Spinal cord (tissue), 10 donors: ENCODE results near the gene RHNO1. TPM values are rescaled to one million over a fixed set of nuclear protein-coding genes. Genes with fewer than 3 reads are reported as not detected.
A peak's percentile ranks its signal among the peaks of the same experiment; 100 is the strongest.

ENCODE experiments used
- DNase-seq, 6 donors: peaks; one replicate each; pipeline versions ENCODE4 v3.0.0 to v3.0.0-alpha.2; 2013 to 2015; ENCODE audit warnings: low spot score in 6 of 6, low read depth in 4 of 6
- H3K27ac ChIP-seq: one replicate; pipeline ENCODE4 v1.5.1; 2013; ENCODE audit warnings: low read depth, low read length, control low read depth
- H3K27me3 ChIP-seq: one replicate; pipeline ENCODE4 v1.6.1; 2013; ENCODE audit warnings: low read length; ENCODE audit not compliant: control insufficient read depth, insufficient read depth
- H3K36me3 ChIP-seq: one replicate; pipeline ENCODE4 v1.6.1; 2013; ENCODE audit warnings: low read length; ENCODE audit not compliant: control insufficient read depth, insufficient read depth
- H3K4me1 ChIP-seq: one replicate; pipeline ENCODE4 v1.6.1; 2013; ENCODE audit warnings: low read length; ENCODE audit not compliant: control insufficient read depth, insufficient read depth
- H3K4me3 ChIP-seq: one replicate; pipeline ENCODE4 v1.5.1; 2013; ENCODE audit warnings: low read depth, low read length, control low read depth
- H3K9me3 ChIP-seq: one replicate; pipeline ENCODE4 v1.6.1; 2013; ENCODE audit warnings: low read length; ENCODE audit not compliant: control insufficient read depth, insufficient read depth
- WGBS: methylation state at CpG from one replicate; pipeline ENCODE4 v1.1.5; 2013; ENCODE audit warnings: missing lambda C conversion rate; ENCODE audit not compliant: insufficient coverage; 5-methylcytosine and 5-hydroxymethylcytosine counted together
- polyA plus RNA-seq, 2 donors: library from polyadenylated mRNA; unstranded; fragments of 120-200 nt; gene quantifications; one replicate each; pipeline ENCODE4 v1.2.1, GENCODE V29; 2013; ENCODE audit not compliant: insufficient read length in 2 of 2
- total RNA-seq, 2 donors: library from RNA; depleted of rRNA in 1 of 2; stranded (reverse); fragments of 120-200 nt in 1 of 2; fragments of >200 nt in 1 of 2; gene quantifications; one replicate each; pipeline versions ENCODE4 v1.2.3 to v1.2.4, GENCODE V29; 2013 to 2014
- donor health status: healthy.

The RHNO1 gene
- total and polyA plus RNA-seq, 4 donors: 31.2 to 59.9 (median 44.6) TPM

DNA sequence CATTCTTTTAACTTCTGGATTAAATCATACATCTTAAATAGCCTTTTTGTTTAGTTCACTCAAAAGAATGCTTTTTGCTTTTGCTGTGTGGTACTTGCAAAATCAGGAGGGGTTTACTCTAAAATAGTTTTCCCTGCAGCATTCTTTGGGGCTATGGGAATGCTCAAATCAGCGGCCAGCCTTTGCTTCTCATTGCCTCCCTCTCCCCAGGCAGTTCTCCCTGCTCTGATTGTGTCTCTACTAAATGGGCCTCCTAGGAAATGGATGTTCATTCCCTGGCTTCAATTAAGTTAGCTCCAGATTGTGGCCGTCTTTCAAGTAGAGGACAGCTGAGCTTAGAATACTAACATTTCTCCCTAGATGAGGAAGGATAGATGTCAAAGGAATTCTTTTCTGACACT lies 18.0 kb downstream of the RHNO1 start:
- Histone ChIP-seq H3K36me3 (no peaks in the 10 kb centered on the region), H3K27ac (peak overlapping the region; percentile 52), H3K4me3 (no peak overlapping the region), H3K27me3 (no peaks in the 10 kb centered on the region), H3K9me3 (no peaks in the 10 kb centered on the region), H3K4me1 (peaks cover 27% of the 10 kb centered on the region)
- DNase-seq: peak in 2 of 6 donors; percentile 54 to 74
- no CpG with 5 or more reads among the region's 2 CpGs for WGBS

DNA sequence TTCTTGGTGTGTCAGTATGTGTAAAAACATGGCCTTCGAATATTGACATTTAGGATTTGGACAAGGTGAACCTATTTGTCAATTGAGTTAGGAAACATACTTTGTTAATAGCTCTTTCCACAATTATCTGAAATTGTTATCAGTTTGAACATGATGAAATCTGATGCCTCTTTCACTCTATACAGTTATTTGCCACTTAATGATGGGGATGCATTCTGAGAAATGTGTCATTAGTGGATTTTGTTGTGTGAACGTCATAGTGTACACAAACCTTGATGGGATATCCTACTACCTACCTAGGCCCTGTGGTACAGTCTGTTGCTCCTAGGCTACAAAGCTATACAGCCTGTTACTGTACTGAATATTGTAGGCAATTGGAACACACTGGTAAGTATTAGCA lies 18.5 kb downstream of the RHNO1 start:
- H3K9me3 ChIP-seq: no peaks in the 10 kb centered on the region
- WGBS: no CpG with 5 or more reads among the region's 2 CpGs
- H3K27ac ChIP-seq: no peak overlapping the region
- H3K4me1 ChIP-seq: peaks cover 23% of the 10 kb centered on the region
- DNase-seq: no peak
- no peak overlapping the region for H3K4me3 ChIP-seq
- H3K36me3 ChIP-seq: no peaks in the 10 kb centered on the region
- H3K27me3 ChIP-seq: no peaks in the 10 kb centered on the region

DNA sequence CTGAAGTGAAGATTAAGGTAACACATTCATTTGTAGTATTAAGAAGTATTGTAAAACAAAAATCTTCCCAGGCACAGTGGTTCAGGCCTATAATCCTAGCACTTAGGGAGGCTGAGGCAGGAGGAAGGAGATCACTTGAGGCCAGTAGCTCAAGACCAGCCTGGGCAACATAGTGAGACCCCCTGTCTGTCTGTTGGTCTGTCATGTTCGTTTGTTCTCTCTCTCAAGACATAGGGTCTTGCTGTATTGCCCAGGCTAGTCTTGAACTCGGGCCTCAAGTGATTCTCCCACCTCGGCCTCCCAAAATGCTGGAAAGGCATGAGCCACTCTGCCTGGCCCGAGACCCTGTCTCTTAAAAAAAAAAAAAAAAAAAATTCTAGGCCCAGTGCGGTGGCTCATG lies 20.4 kb downstream of the RHNO1 start:
- H3K27ac ChIP-seq: no peak overlapping the region
- H3K36me3 ChIP-seq: no peaks in the 10 kb centered on the region
- no peak overlapping the region for H3K4me3 ChIP-seq
- peaks cover 13% of the 10 kb centered on the region for H3K4me1 ChIP-seq
- DNase-seq: no peak
- WGBS: 90% methylated on average over 2 of the region's 5 CpGs
- H3K27me3 ChIP-seq: no peaks in the 10 kb centered on the region
- H3K9me3 ChIP-seq: no peaks in the 10 kb centered on the region

DNA sequence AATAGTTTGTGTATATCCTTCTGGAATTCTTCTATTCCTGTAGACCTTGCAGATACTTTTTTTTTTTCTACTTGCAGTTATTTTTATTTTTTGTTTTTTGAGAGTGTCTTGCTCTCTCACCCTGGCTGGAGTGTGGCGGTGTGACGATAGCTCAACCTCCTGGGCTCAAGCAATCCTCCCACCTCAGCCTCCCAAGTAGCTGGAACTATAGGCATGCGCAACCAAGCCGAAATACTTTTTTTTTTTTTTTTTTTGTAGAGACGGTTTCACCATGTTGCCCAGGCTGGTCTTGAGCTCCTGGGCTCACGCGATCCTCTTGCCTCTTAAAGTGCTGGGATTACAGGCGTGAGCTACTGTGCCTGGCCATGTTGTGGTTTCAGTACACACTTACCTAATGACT lies 23.6 kb downstream of the RHNO1 start:
- no peak for DNase-seq
- Histone ChIP-seq H3K4me1 (peaks cover 5% of the 10 kb centered on the region), H3K27ac (no peak overlapping the region), H3K9me3 (no peaks in the 10 kb centered on the region), H3K27me3 (no peaks in the 10 kb centered on the region), H3K36me3 (no peaks in the 10 kb centered on the region), H3K4me3 (no peak overlapping the region)
- no CpG with 5 or more reads among the region's 8 CpGs for WGBS

DNA sequence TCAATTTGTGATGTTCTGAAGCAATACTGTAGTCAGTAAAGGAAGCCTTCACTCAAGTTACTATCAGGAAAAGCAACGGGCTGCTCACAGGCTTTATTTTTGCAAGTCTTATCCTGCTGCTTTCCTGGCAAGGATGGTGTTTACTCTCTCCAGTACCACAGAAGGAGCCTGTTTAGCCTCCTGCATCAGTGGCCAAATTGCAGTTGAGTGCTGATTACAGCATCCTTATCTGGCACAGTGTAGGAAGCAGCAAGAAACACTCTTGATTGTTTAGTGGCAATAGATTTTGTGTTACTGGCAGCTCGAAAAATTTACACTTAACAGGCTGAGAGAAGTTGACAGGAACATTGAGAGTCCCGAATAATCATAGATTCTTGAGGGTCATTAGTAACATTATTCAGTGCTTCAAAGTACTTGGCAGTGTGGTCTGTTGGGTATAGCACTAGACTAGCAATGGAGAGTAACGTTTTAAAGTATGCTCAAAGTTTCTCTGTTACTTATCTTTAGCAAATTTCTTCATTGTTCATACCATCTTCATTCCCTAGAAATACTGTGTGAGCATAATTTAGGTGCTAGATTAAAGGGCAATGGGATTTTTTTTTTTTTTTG lies 25.4 kb downstream of the RHNO1 start:
- peak overlapping the region; percentile 42 for H3K27ac ChIP-seq
- 24% methylated on average over 3 of the region's 4 CpGs for WGBS
- H3K9me3 ChIP-seq: no peaks in the 10 kb centered on the region
- H3K36me3 ChIP-seq: no peaks in the 10 kb centered on the region
- no peak overlapping the region for H3K4me3 ChIP-seq
- H3K4me1 ChIP-seq: peaks cover 5% of the 10 kb centered on the region
- DNase-seq: peak; percentile 41 to 96 (median 68)
- no peaks in the 10 kb centered on the region for H3K27me3 ChIP-seq

DNA sequence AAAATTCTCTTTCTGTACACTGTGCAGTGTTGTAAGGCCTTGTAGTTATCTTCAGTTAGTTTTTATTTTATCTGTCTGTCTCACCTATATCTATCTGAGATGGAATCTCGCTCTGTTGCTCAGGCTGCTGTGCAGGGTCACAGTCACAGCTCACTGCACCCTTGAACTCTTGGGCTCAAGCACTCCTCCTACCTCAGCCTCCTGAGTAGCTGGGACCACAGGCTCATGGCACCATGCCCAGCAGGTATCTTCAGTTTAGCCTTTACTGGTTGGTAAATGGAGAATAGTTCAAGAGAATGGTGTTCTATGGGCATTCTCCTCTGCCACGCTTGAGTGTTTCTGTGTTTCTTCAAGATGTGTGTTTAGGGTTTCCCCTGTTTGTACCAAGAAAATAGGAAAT lies 27.2 kb downstream of the RHNO1 start:
- DNase-seq: no peak
- Histone ChIP-seq H3K4me3 (no peak overlapping the region), H3K27me3 (no peaks in the 10 kb centered on the region), H3K4me1 (peaks cover 5% of the 10 kb centered on the region), H3K9me3 (no peaks in the 10 kb centered on the region), H3K27ac (no peak overlapping the region), H3K36me3 (no peaks in the 10 kb centered on the region)
- WGBS: 84% methylated on average over 2 of the region's 2 CpGs

DNA sequence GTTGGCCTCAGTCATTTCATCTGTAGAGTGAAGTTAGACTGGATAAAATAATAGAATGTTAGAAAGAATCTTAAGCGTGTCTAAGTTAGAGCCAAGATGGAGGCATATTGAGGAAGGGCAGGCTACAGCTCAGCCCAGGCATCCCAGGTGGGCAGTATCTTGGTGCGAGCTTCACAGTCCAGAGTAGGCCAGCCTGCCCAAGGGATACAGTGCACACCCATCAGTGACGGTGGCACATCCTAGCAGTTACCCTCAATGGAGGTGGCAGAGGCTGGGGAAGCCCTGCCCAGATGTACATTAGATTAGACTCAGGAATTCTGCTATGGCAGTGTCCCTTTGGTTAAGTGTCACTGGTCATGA lies 35.2 kb downstream of the RHNO1 start:
- H3K36me3 ChIP-seq: peaks cover 15% of the 10 kb centered on the region
- no peaks in the 10 kb centered on the region for H3K27me3 ChIP-seq
- H3K9me3 ChIP-seq: no peaks in the 10 kb centered on the region
- no peak for DNase-seq
- no peaks in the 10 kb centered on the region for H3K4me1 ChIP-seq
- no peak overlapping the region for H3K4me3 ChIP-seq
- 87% methylated on average over 3 of the region's 3 CpGs for WGBS
- no peak overlapping the region for H3K27ac ChIP-seq

DNA sequence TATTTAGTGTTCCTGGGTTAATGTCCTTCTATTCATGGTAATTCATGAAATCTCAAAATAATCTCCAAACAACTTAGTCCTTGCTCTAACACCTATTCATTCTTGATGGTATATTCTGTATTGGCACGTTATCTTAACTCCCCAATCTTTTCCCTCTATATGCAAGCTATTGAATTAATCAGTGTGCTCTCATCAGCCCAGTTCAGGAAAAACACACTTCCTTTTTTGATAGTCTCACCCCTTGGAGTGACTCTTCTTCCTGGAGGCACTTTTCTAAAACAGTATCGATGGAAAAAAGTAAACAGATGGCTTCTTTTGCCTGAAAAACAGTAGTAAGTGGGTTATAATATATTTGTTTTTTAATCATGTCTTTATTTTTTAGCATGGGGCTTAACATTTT lies 42.2 kb downstream of the RHNO1 start:
- peaks cover 49% of the 10 kb centered on the region for H3K36me3 ChIP-seq
- no peak overlapping the region for H3K4me3 ChIP-seq

DNA sequence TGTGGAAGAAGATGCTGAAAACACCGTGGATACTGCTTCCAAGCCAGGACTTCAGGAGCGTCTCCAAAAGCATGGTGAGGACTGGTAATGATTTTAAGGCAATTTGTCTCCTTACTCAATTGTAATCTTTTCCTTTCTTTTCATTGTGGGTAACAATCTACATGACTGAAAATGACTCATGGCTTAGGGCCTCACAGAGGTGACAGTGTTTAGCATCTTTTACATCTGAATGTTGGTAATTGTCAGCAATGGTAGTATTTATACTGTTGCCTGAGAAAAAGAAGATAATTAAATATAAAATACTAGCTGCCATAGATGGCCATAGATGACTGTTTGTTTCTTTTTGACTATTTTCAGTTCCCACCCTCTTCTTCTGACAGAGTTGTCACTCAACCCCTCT lies 45.3 kb downstream of the RHNO1 start:
- Histone ChIP-seq H3K4me3 (no peak overlapping the region), H3K4me1 (no peaks in the 10 kb centered on the region), H3K9me3 (no peaks in the 10 kb centered on the region), H3K27me3 (no peaks in the 10 kb centered on the region), H3K36me3 (peaks cover 42% of the 10 kb centered on the region), H3K27ac (no peak overlapping the region)
- no CpG with 5 or more reads among the region's 2 CpGs for WGBS
- DNase-seq: no peak

More for the DNA sequence above, 42.2 kb downstream of the RHNO1 start:
- no peaks in the 10 kb centered on the region for H3K27me3 ChIP-seq
- no peak for DNase-seq
- WGBS: no CpG with 5 or more reads among the region's 2 CpGs
- no peaks in the 10 kb centered on the region for H3K9me3 ChIP-seq
- no peaks in the 10 kb centered on the region for H3K4me1 ChIP-seq
- no peak overlapping the region for H3K27ac ChIP-seq

DNA sequence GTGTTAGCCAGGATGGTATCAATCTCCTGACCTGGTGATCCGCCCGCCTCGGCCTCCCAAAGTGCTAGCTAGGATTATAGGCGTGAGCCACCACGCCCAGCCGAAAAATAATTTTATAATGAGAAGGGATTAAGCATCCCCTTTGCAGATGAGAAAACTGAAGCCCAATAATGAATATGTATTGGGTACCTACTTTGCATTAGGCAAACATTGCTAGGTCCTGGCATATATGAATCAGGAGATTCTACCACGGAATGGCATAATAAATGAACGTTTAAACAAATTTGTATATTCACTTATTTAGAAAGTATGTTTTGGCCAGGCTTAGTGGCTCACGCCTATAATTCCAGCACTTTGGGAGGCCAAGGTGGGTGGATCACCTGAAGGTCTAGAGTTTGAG lies 46.0 kb downstream of the RHNO1 start:
- no peak for DNase-seq
- WGBS: 100% methylated on average over 3 of the region's 9 CpGs
- H3K36me3 ChIP-seq: peaks cover 38% of the 10 kb centered on the region

More for the DNA sequence above, 46.0 kb downstream of the RHNO1 start:
- Histone ChIP-seq H3K27ac (no peak overlapping the region), H3K9me3 (no peaks in the 10 kb centered on the region), H3K4me1 (no peaks in the 10 kb centered on the region), H3K27me3 (no peaks in the 10 kb centered on the region), H3K4me3 (no peak overlapping the region)
